Endodermal cell (in vitro differentiated cells): ENCODE data around the gene FTCD. TPM values are rescaled to one million over a fixed set of nuclear protein-coding genes. Genes with fewer than 3 reads are reported as not detected.

Source experiments
- DNase-seq: peaks from one replicate; pipeline ENCODE4 v3.0.0-alpha.2; 2017
- H3K27ac ChIP-seq: 2 replicates; pipeline ENCODE4 v1.5.1; 2013; ENCODE audit warnings: mild to moderate bottlenecking, low read depth, low read length, moderate library complexity
- H3K27me3 ChIP-seq: 2 replicates; pipeline ENCODE4 v1.6.1; 2013; ENCODE audit warnings: mild to moderate bottlenecking, low read length, moderate library complexity; ENCODE audit not compliant: insufficient read depth, control insufficient read depth, poor library complexity, severe bottlenecking
- H3K36me3 ChIP-seq: 2 replicates; pipeline ENCODE4 v1.7.0; 2013; ENCODE audit warnings: mild to moderate bottlenecking, low read length, moderate library complexity; ENCODE audit not compliant: control insufficient read depth, insufficient read depth
- H3K4me1 ChIP-seq: one replicate; pipeline ENCODE4 v1.7.0; 2013; ENCODE audit warnings: low read length; ENCODE audit not compliant: control insufficient read depth, insufficient read depth
- H3K4me3 ChIP-seq: 2 replicates; pipeline ENCODE4 v1.5.1; 2013; ENCODE audit warnings: mild to moderate bottlenecking, low read length, moderate library complexity
- H3K9ac ChIP-seq: 2 replicates; pipeline ENCODE4 v1.6.1; 2013; ENCODE audit warnings: mild to moderate bottlenecking, low read length, moderate library complexity; ENCODE audit not compliant: poor library complexity, severe bottlenecking; ENCODE audit errors: extremely low read depth
- H3K9me3 ChIP-seq: 2 replicates; pipeline ENCODE4 v1.6.1; 2013; ENCODE audit warnings: mild to moderate bottlenecking, low read length, moderate library complexity; ENCODE audit not compliant: control insufficient read depth
- H3K27ac Mint-ChIP-seq: 2 replicates; pipeline ENCODE4 v1.8.0; 2020; ENCODE audit warnings: mixed read lengths
- H3K27me3 Mint-ChIP-seq: 2 replicates; pipeline ENCODE4 v1.8.0; 2021; ENCODE audit warnings: mild to moderate bottlenecking, mixed read lengths; ENCODE audit not compliant: insufficient read depth
- H3K36me3 Mint-ChIP-seq: 2 replicates; pipeline ENCODE4 v1.8.0; 2020; ENCODE audit warnings: low read depth, mixed read lengths
- H3K4me1 Mint-ChIP-seq: 2 replicates; pipeline ENCODE4 v1.8.0; 2020; ENCODE audit warnings: mixed read lengths
- H3K4me3 Mint-ChIP-seq: 2 replicates; pipeline ENCODE4 v1.8.0; 2020; ENCODE audit warnings: mild to moderate bottlenecking, moderate library complexity, mixed read lengths
- H3K9me3 Mint-ChIP-seq: 2 replicates; pipeline ENCODE4 v1.8.0; 2020; ENCODE audit warnings: mild to moderate bottlenecking, mixed read lengths
- WGBS, 2 experiments: methylation state at CpG; one replicate each; pipeline versions ENCODE4 v1.1.5 to v1.1.7; 2013; ENCODE audit warnings: missing lambda C conversion rate in 2 of 2, mixed read lengths in 1 of 2; ENCODE audit not compliant: insufficient coverage in 1 of 2, insufficient read length in 1 of 2; 5-methylcytosine and 5-hydroxymethylcytosine counted together
- total RNA-seq, 2 donors: library from RNA; stranded (reverse); fragmentation: NEBNext Ultra II Directional in 1 of 2; extraction: Animal tissue kit (Norgen Biotek cat#: 25700) in 1 of 2; gene quantifications; 2 replicates in 1 of 2; 3 replicates in 1 of 2; pipeline ENCODE4 v1.2.1, GENCODE V29; 2021
- TF ChIP-seq, protein P1 (sequence below): fragments of 200-600 bp; sonication (generic); conservative IDR thresholded peaks from 2 replicates; pipeline ENCODE4 v1.5.0; 2021; ENCODE audit warnings: antibody characterized with exemption, mild to moderate bottlenecking

FTCD gene
- total RNA-seq, 2 donors from 2014 or later = 3.5 to 4.6 TPM

DNA sequence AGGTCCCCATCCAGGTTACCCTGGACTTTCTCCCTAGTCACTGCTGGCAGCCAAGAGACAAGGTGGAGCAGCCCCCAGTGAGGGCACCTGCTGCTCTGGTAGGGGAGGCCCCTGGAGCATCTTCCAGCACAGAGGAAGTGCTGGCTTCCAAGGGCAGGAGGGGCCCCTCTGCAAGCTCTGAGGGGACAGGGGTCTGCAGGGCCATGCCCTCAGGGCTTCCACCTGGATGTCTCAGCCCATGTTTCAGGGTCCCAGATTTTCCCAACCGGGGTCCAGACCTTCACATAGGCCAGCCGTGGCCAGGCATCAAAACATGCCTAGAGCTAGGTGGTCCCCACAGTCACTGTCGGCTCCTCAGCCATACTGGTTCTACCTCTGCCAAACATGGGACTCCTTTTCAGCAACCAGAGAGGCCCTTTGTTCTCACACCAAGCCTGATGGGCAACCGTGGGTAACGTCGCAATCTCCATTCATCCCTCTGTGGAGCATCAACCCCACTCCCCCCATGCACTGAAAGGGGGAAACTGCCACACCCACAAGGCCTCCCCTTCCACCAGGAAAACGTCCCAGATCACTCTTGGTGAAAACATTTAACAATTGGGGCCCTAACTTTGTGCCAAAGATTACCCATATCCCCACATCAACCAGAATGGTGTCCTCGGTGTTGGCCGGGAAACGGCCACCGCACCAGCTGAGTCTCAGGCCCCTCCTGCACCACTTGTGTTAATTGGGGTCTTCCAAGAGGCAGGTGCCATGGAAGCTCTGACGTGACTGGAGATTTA is 59.4 kb downstream of the FTCD start:
- TF ChIP-seq, protein P1, sequence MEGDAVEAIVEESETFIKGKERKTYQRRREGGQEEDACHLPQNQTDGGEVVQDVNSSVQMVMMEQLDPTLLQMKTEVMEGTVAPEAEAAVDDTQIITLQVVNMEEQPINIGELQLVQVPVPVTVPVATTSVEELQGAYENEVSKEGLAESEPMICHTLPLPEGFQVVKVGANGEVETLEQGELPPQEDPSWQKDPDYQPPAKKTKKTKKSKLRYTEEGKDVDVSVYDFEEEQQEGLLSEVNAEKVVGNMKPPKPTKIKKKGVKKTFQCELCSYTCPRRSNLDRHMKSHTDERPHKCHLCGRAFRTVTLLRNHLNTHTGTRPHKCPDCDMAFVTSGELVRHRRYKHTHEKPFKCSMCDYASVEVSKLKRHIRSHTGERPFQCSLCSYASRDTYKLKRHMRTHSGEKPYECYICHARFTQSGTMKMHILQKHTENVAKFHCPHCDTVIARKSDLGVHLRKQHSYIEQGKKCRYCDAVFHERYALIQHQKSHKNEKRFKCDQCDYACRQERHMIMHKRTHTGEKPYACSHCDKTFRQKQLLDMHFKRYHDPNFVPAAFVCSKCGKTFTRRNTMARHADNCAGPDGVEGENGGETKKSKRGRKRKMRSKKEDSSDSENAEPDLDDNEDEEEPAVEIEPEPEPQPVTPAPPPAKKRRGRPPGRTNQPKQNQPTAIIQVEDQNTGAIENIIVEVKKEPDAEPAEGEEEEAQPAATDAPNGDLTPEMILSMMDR = no peak
- H3K4me1 ChIP-seq = no peaks in the 10 kb centered on the region
- peaks cover 13% of the 10 kb centered on the region for H3K9me3 ChIP-seq
- H3K9ac ChIP-seq = no peak overlapping the region
- H3K9me3 Mint-ChIP-seq = peaks cover 25% of the 10 kb centered on the region
- peak; percentile 34 for DNase-seq
- no peak overlapping the region for H3K27ac ChIP-seq
- 90 to 98% methylated on average over 10 to 12 of the region's 12 CpGs for whole genome bisulfite sequencing, 2 experiments
- peaks cover 3% of the 10 kb centered on the region for H3K27me3 Mint-ChIP-seq
- H3K27ac Mint-ChIP-seq = no peak overlapping the region
- no peak overlapping the region for H3K4me3 Mint-ChIP-seq
- H3K27me3 ChIP-seq = no peaks in the 10 kb centered on the region
- peaks cover 13% of the 10 kb centered on the region for H3K36me3 Mint-ChIP-seq
- no peak overlapping the region for H3K4me3 ChIP-seq
- peaks cover 11% of the 10 kb centered on the region for H3K36me3 ChIP-seq
- H3K4me1 Mint-ChIP-seq = peaks cover 3% of the 10 kb centered on the region

DNA sequence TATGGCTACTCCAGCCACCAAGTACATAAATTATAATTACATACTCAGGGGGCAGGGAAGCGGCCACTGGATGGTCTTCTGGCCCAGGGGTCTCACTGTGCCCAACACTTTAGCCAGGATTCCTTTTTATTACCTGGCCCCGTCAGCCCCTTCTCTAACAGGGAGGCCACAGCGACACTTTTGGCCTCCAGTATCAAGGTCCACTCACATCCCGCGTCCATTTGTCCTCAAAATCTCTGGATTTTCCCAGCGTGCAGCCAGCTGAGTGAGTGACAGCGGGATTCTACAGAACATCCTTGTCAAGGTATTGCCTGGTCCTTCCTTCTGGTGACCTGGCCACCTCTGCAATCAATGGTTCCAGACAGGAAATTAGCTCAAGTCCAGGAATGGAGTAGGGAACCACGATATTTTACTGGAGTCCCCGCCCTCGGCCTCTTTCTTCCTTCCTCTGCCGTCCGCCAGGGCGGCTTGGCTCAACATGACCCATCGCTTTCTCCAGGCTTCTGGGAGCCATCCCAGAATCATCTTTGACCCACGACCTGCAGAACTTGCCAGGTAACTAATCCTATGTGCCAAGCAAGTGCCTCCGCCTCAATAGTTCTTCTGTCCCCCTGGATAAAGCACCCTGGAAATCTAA is 60.2 kb downstream of the FTCD start:
- H3K9ac ChIP-seq = no peak overlapping the region
- TF ChIP-seq, protein P1 = no peak
- no peak overlapping the region for H3K4me3 ChIP-seq
- Mint-ChIP-seq H3K4me1 (peaks cover 3% of the 10 kb centered on the region), H3K36me3 (peaks cover 5% of the 10 kb centered on the region), H3K4me3 (no peak overlapping the region), H3K27ac (no peak overlapping the region), H3K9me3 (peaks cover 22% of the 10 kb centered on the region), H3K27me3 (peaks cover 3% of the 10 kb centered on the region)
- peaks cover 2% of the 10 kb centered on the region for H3K36me3 ChIP-seq
- peaks cover 5% of the 10 kb centered on the region for H3K9me3 ChIP-seq
- 88 to 91% methylated on average over 15 to 16 of the region's 16 CpGs for WGBS, 2 experiments
- no peak overlapping the region for H3K27ac ChIP-seq
- peak; percentile 35 for DNase-seq
- no peaks in the 10 kb centered on the region for H3K27me3 ChIP-seq
- no peaks in the 10 kb centered on the region for H3K4me1 ChIP-seq

DNA sequence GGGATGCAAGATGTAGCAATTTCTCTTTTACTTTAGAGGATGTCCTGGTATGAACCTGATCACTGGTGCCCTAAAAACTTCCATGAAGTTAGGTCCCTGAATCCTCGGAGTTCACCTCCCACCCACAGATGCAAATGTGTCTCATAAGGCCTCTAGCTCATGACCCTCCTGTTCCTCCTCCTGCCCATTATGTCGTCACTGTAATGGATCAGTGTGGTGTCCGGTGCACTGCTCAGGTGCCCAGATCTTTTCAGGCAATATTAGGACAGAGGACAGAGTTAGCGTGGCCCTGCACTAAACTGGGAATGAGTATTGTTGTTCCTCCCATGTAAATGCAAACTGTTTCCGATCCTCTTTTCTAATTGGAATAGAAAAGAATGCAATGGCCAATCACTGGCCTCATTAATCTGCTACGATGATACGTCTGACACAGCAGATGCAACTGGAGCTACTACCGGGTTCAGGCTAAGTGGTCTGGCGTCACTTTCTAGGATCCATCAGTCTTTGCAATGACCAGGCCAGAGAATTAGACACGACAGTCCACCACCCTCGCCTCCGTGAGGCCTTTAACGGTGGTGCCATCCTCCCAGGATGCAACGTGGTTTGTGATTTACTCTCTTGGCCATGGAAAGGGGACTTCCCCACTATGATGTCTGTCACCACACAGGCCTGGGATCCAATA is 60.8 kb downstream of the FTCD start:
- H3K4me1 ChIP-seq = no peaks in the 10 kb centered on the region
- H3K36me3 ChIP-seq = no peaks in the 10 kb centered on the region
- 91 to 94% methylated on average over 13 to 14 of the region's 14 CpGs for WGBS, 2 experiments
- Mint-ChIP-seq H3K27ac (no peak overlapping the region), H3K9me3 (peaks cover 29% of the 10 kb centered on the region), H3K36me3 (no peaks in the 10 kb centered on the region), H3K27me3 (peaks cover 3% of the 10 kb centered on the region), H3K4me3 (no peak overlapping the region), H3K4me1 (peaks cover 3% of the 10 kb centered on the region)
- TF ChIP-seq, protein P1 = no peak
- no peak overlapping the region for H3K9ac ChIP-seq
- H3K27me3 ChIP-seq = no peaks in the 10 kb centered on the region
- no peaks in the 10 kb centered on the region for H3K9me3 ChIP-seq
- DNase-seq = no peak
- no peak overlapping the region for H3K27ac ChIP-seq
- no peak overlapping the region for H3K4me3 ChIP-seq
